HepG2 (cell line): Measurements from ENCODE around the gene DROSHA. TPM values are rescaled to one million over a fixed set of nuclear protein-coding genes. Genes with fewer than 3 reads are reported as not detected.

Experiments used
- ADNP ChIP-seq: sonication (generic); formaldehyde crosslinking; IDR thresholded peaks from 2 replicates; pipeline ENCODE4 v1.4.0; 2020; ENCODE audit warnings: missing genetic modification reagents
- AGO2 ChIP-seq: fragments of 200-400 bp; formaldehyde crosslinking; optimal IDR thresholded peaks from 2 replicates; pipeline ENCODE3; 2017; ENCODE audit warnings: mild to moderate bottlenecking, low read depth, low read length, moderate library complexity
- ARNT ChIP-seq: fragments of 450-650 bp; IDR thresholded peaks from 2 replicates; pipeline ENCODE4 v1.6.1; 2017
- ATM ChIP-seq: fragments of 450-650 bp; IDR thresholded peaks from 2 replicates; pipeline ENCODE4 v1.7.1; 2017; ENCODE audit warnings: mild to moderate bottlenecking, borderline replicate concordance
- DR1 ChIP-seq: sonication (generic); formaldehyde crosslinking; IDR thresholded peaks from 2 replicates; pipeline ENCODE4 v1.8.0; 2021; ENCODE audit warnings: mild to moderate bottlenecking, missing genetic modification reagents, inconsistent platforms
- DRAP1 ChIP-seq: IDR thresholded peaks from 2 replicates; pipeline ENCODE4 v1.6.1; 2016; ENCODE audit warnings: missing genetic modification reagents, missing compliant biosample characterization
- FOXK1 ChIP-seq: sonication (generic); formaldehyde crosslinking; IDR thresholded peaks from 2 replicates; pipeline ENCODE4 v1.4.0; 2020; ENCODE audit warnings: low read depth, missing genetic modification reagents, borderline replicate concordance
- GLMP ChIP-seq: sonication (generic); formaldehyde crosslinking; IDR thresholded peaks from 2 replicates; pipeline ENCODE4 v1.9.0; 2021; ENCODE audit warnings: missing genetic modification reagents, mild to moderate bottlenecking, borderline replicate concordance
- HDAC2 ChIP-seq: sonication (generic); formaldehyde crosslinking; IDR thresholded peaks from 2 replicates; pipeline ENCODE4 v1.4.0; 2020; ENCODE audit warnings: missing genetic modification reagents
- KDM5A ChIP-seq: fragments of 200-600 bp; sonication (generic); IDR thresholded peaks from 2 replicates; pipeline ENCODE4 v1.7.0; 2018; ENCODE audit warnings: antibody characterized with exemption, mild to moderate bottlenecking, low read length, borderline replicate concordance
- MAX ChIP-seq: IDR thresholded peaks from 2 replicates; pipeline ENCODE4 v1.6.1; 2012; ENCODE audit warnings: inconsistent platforms
- NR2C2 ChIP-seq: sonication (generic); formaldehyde crosslinking; IDR thresholded peaks from 2 replicates; pipeline ENCODE4 v1.4.0; 2020; ENCODE audit warnings: missing genetic modification reagents, mild to moderate bottlenecking, moderate library complexity, borderline replicate concordance
- PBX2 ChIP-seq: IDR thresholded peaks from 2 replicates; pipeline ENCODE4 v1.6.1; 2016; ENCODE audit warnings: control low read depth
- RBFOX2 ChIP-seq: fragments of 200-400 bp; formaldehyde crosslinking; IDR thresholded peaks from 2 replicates; pipeline ENCODE4 v1.6.1; 2017; ENCODE audit warnings: low read depth, mild to moderate bottlenecking, low read length
- RFXAP ChIP-seq: sonication (generic); formaldehyde crosslinking; IDR thresholded peaks from 2 replicates; pipeline ENCODE4 v1.4.0; 2020; ENCODE audit warnings: missing genetic modification reagents, borderline replicate concordance
- SALL2 ChIP-seq: sonication (generic); formaldehyde crosslinking; IDR thresholded peaks from 2 replicates; pipeline ENCODE4 v1.8.1; 2023; ENCODE audit warnings: mild to moderate bottlenecking, missing genetic modification reagents, inconsistent platforms
- TEAD2 ChIP-seq: sonication (generic); formaldehyde crosslinking; IDR thresholded peaks from 2 replicates; pipeline ENCODE4 v1.9.0; 2021; ENCODE audit warnings: missing genetic modification reagents
- THRA ChIP-seq: sonication (generic); formaldehyde crosslinking; IDR thresholded peaks from 2 replicates; pipeline ENCODE4 v1.4.0; 2020; ENCODE audit warnings: missing genetic modification reagents, borderline replicate concordance
- ZFP36L1 ChIP-seq: sonication (generic); formaldehyde crosslinking; IDR thresholded peaks from 2 replicates; pipeline ENCODE4 v1.8.0; 2022; ENCODE audit warnings: mild to moderate bottlenecking, missing genetic modification reagents, moderate library complexity
- ZFP91 ChIP-seq: sonication (generic); formaldehyde crosslinking; IDR thresholded peaks from 2 replicates; pipeline ENCODE4 v1.9.0; 2022; ENCODE audit warnings: missing genetic modification reagents, mild to moderate bottlenecking, borderline replicate concordance
- ZMYM4 ChIP-seq: sonication (generic); formaldehyde crosslinking; IDR thresholded peaks from 2 replicates; pipeline ENCODE4 v1.8.1; 2023; ENCODE audit warnings: mild to moderate bottlenecking, missing genetic modification reagents
- ZNF501 ChIP-seq: sonication (generic); formaldehyde crosslinking; IDR thresholded peaks from 2 replicates; pipeline ENCODE4 v1.5.1; 2020; ENCODE audit warnings: mild to moderate bottlenecking, moderate library complexity, missing genetic modification reagents
- ZNF557 ChIP-seq: sonication (generic); formaldehyde crosslinking; IDR thresholded peaks from 2 replicates; pipeline ENCODE4 v1.4.0; 2020; ENCODE audit warnings: missing genetic modification reagents
- ZNF691 ChIP-seq: sonication (generic); formaldehyde crosslinking; IDR thresholded peaks from 2 replicates; pipeline ENCODE4 v1.4.0; 2020; ENCODE audit warnings: missing genetic modification reagents, low read depth, mild to moderate bottlenecking, borderline replicate concordance
- polyA plus RNA-seq, 8 experiments: library from polyadenylated mRNA; depleted of rRNA in 3 of 8; stranded (reverse) in 7 of 8; unstranded in 1 of 8; fragments of >200 nt; fragmentation: Illumina TruSeq in 4 of 8; extraction: Trizol in 4 of 8; gene quantifications; 2 replicates each; pipeline versions ENCODE4 v1.2.1 to v1.2.3, GENCODE V29; 2011 to 2016; ENCODE audit warnings: low read depth in 4 of 8, missing spikeins in 1 of 8, mixed read lengths in 1 of 8; ENCODE audit not compliant: insufficient read depth in 1 of 8
- total RNA-seq, 5 experiments: library from RNA; depleted of rRNA; stranded (reverse); fragments of >200 nt; fragmentation: Illumina TruSeq; extraction: Trizol; gene quantifications; 2 replicates each; pipeline ENCODE4 v1.2.3, GENCODE V29; 2016; ENCODE audit warnings: low read depth in 1 of 5

Gene DROSHA
- total and polyA plus RNA-seq, 2 of the 13 experiments (the other 11 are each of a cell fraction or from before 2014, with no cell fraction given) = 22.3 to 29.4 TPM

- peak; percentile 34; the same call in 1 of the 2 replicates for TF ChIP-seq ZNF691 (CRISPR knock-in tag)
- peak; percentile 79 for TF ChIP-seq ZMYM4 (CRISPR knock-in tag)
- peak; percentile 23; the same call in 1 of the 2 replicates for TF ChIP-seq FOXK1 (CRISPR knock-in tag)
- TF ChIP-seq HDAC2 (CRISPR knock-in tag) = 0 out of 2 replicates have a peak, but pooled peaks have one; percentile 10
- TF ChIP-seq MAX = peak; percentile 41; the same call in 1 of the 2 replicates
- TF ChIP-seq AGO2 = peak; percentile 25
- no peak; the same call in 1 of the 2 replicates for TF ChIP-seq THRA (CRISPR knock-in tag)
- no peak for TF ChIP-seq ADNP (CRISPR knock-in tag)
- TF ChIP-seq ATM = no peak
- peak; percentile 86 for TF ChIP-seq DRAP1 (CRISPR knock-in tag)
- peak; percentile 35; the same call in 1 of the 2 replicates for TF ChIP-seq ZFP91 (CRISPR knock-in tag)
- TF ChIP-seq KDM5A = peak; percentile 81
- TF ChIP-seq ZNF557 (CRISPR knock-in tag) = no peak
- peak; percentile 99 for TF ChIP-seq NR2C2 (CRISPR knock-in tag)
- TF ChIP-seq ZFP36L1 (CRISPR knock-in tag) = no peak
- peak; percentile 30; the same call in 1 of the 2 replicates for TF ChIP-seq RFXAP (CRISPR knock-in tag)
- no peak for TF ChIP-seq GLMP
- TF ChIP-seq SALL2 (CRISPR knock-in tag) = no peak
- 0 out of 2 replicates have a peak, but pooled peaks have one; percentile 20 for TF ChIP-seq DR1 (CRISPR knock-in tag)
- TF ChIP-seq TEAD2 (CRISPR knock-in tag) = no peak
- TF ChIP-seq PBX2 (CRISPR knock-in tag) = peak; percentile 88
- TF ChIP-seq ARNT = no peak
- peak; percentile 78 for TF ChIP-seq RBFOX2
- TF ChIP-seq ZNF501 (CRISPR knock-in tag) = peak; percentile 81
Observed at GRCh38 chr5:31531888-31532547, at the start of gene DROSHA, which contains the start of gene C5orf22 (continued).
